NB4 (cell line): ENCODE measurements around the gene ADAM29.

Experiments
- MYC ChIP-seq: IDR thresholded peaks from 2 replicates; pipeline ENCODE4 v1.6.1; 2011; ENCODE audit warnings: low read depth, low read length
- POLR2A ChIP-seq: IDR thresholded peaks from 2 replicates; pipeline ENCODE4 v1.6.1; 2011; ENCODE audit warnings: mild to moderate bottlenecking; ENCODE audit not compliant: insufficient read length; ENCODE audit errors: extremely low read depth
- TF ChIP-seq, protein P1 (sequence below): IDR thresholded peaks from one replicate; pipeline ENCODE4 v1.5.1; 2012; ENCODE audit warnings: low read depth, low read length
- TF ChIP-seq, protein P2 (sequence below): IDR thresholded peaks from 2 replicates; pipeline ENCODE4 v1.6.1; 2011; ENCODE audit warnings: low read depth, low read length

DNA sequence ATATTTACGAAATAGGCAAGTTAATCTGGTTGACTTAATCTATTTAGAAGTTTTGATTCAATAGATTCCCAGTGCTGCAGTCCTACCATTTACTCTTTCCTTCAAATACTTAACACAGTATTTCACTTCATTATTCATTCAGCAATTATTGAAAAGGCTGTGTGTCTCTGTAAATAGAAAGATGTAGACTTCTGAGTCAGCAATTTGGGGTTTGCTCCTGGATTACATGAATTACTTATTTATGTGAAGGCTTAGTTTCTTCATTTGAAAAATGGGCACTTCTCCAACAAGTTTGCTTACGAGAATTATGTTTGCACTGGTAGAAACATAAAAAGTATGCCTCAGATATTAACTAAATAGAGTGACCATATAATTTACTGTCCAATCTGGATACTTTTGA is 17.4 kb downstream of the ADAM29 start:
- TF ChIP-seq POLR2A, result no peak
- TF ChIP-seq, protein P1, sequence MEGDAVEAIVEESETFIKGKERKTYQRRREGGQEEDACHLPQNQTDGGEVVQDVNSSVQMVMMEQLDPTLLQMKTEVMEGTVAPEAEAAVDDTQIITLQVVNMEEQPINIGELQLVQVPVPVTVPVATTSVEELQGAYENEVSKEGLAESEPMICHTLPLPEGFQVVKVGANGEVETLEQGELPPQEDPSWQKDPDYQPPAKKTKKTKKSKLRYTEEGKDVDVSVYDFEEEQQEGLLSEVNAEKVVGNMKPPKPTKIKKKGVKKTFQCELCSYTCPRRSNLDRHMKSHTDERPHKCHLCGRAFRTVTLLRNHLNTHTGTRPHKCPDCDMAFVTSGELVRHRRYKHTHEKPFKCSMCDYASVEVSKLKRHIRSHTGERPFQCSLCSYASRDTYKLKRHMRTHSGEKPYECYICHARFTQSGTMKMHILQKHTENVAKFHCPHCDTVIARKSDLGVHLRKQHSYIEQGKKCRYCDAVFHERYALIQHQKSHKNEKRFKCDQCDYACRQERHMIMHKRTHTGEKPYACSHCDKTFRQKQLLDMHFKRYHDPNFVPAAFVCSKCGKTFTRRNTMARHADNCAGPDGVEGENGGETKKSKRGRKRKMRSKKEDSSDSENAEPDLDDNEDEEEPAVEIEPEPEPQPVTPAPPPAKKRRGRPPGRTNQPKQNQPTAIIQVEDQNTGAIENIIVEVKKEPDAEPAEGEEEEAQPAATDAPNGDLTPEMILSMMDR, result no peak
- TF ChIP-seq, protein P2, sequence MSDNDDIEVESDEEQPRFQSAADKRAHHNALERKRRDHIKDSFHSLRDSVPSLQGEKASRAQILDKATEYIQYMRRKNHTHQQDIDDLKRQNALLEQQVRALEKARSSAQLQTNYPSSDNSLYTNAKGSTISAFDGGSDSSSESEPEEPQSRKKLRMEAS, result no peak
- no peak for TF ChIP-seq MYC
